Mesenchymal stem cell (in vitro differentiated cells and primary cell): ENCODE results near the gene CRADD.
A peak's percentile ranks its signal among the peaks of the same experiment; 100 is the strongest.

ENCODE experiments used
- DNase-seq: peaks from one replicate; pipeline ENCODE4 v3.0.0-alpha.2; 2013
- H2AFZ ChIP-seq: one replicate; pipeline ENCODE4 v1.6.1; 2013; ENCODE audit warnings: low read depth, mild to moderate bottlenecking, control low read depth, inconsistent platforms, low read length, moderate library complexity
- H2AK5ac ChIP-seq: 2 replicates; pipeline ENCODE4 v1.6.1; 2013; ENCODE audit warnings: low read length, moderate library complexity, mild to moderate bottlenecking, inconsistent platforms; ENCODE audit not compliant: severe bottlenecking
- H2BK120ac ChIP-seq: one replicate; pipeline ENCODE4 v1.6.1; 2013; ENCODE audit warnings: low read depth, mild to moderate bottlenecking, inconsistent platforms, low read length, moderate library complexity
- H2BK12ac ChIP-seq, 2 experiments: one replicate each; pipeline ENCODE4 v1.6.1; 2013; ENCODE audit warnings: inconsistent platforms in 2 of 2, low read length in 2 of 2, mild to moderate bottlenecking in 2 of 2, moderate library complexity in 2 of 2, control low read depth in 1 of 2
- H2BK15ac ChIP-seq: one replicate; pipeline ENCODE4 v1.6.1; 2013; ENCODE audit warnings: mild to moderate bottlenecking, low read depth, inconsistent platforms; ENCODE audit not compliant: poor library complexity, severe bottlenecking
- H2BK5ac ChIP-seq: 2 replicates; pipeline ENCODE4 v1.6.1; 2013; ENCODE audit warnings: low read depth, mild to moderate bottlenecking, low read length, control low read depth, inconsistent platforms; ENCODE audit not compliant: poor library complexity, severe bottlenecking
- H3K14ac ChIP-seq, 2 experiments: one replicate each; pipeline ENCODE4 v1.6.1; 2013; ENCODE audit warnings: inconsistent platforms in 2 of 2, low read length in 2 of 2, control low read depth in 1 of 2, mild to moderate bottlenecking in 1 of 2, moderate library complexity in 1 of 2
- H3K18ac ChIP-seq, 2 experiments: one replicate each; pipeline ENCODE4 v1.6.1; 2013; ENCODE audit warnings: inconsistent platforms in 2 of 2, low read length in 2 of 2, control low read depth in 1 of 2, low read depth in 1 of 2, mild to moderate bottlenecking in 1 of 2
- H3K23ac ChIP-seq, 2 experiments: one replicate each; pipeline ENCODE4 v1.6.1; 2013; ENCODE audit warnings: inconsistent platforms in 2 of 2, low read length in 2 of 2, mild to moderate bottlenecking in 2 of 2, moderate library complexity in 2 of 2, control low read depth in 1 of 2
- H3K27ac ChIP-seq: 2 replicates; pipeline ENCODE4 v1.5.1; 2013; ENCODE audit warnings: mild to moderate bottlenecking, moderate library complexity, low read length, control low read depth, inconsistent platforms; ENCODE audit not compliant: poor library complexity, severe bottlenecking
- H3K27me3 ChIP-seq, 2 experiments: 2 replicates each; pipeline versions ENCODE4 v1.6.1 to v1.7.0; 2013; ENCODE audit warnings: low read length in 2 of 2, mild to moderate bottlenecking in 2 of 2, moderate library complexity in 2 of 2, control low read depth in 1 of 2, inconsistent platforms in 1 of 2; ENCODE audit not compliant: control insufficient read depth in 1 of 2, insufficient read depth in 1 of 2
- H3K36me3 ChIP-seq, 2 experiments: 2 replicates each; pipeline versions ENCODE4 v1.6.1 to v1.7.0; 2013; ENCODE audit warnings: low read length in 2 of 2, control low read depth in 1 of 2, inconsistent platforms in 1 of 2, low read depth in 1 of 2, mild to moderate bottlenecking in 1 of 2; ENCODE audit not compliant: insufficient read depth in 2 of 2, control insufficient read depth in 1 of 2
- H3K4ac ChIP-seq, 2 experiments: one replicate each; pipeline ENCODE4 v1.6.1; 2013; ENCODE audit warnings: inconsistent platforms in 2 of 2, low read length in 2 of 2, mild to moderate bottlenecking in 2 of 2, moderate library complexity in 2 of 2, control low read depth in 1 of 2, low read depth in 1 of 2
- H3K4me1 ChIP-seq: 2 replicates; pipeline ENCODE4 v1.6.1; 2013; ENCODE audit warnings: low read depth, low read length, control low read depth; ENCODE audit not compliant: control insufficient read depth, insufficient read depth
- H3K4me2 ChIP-seq: 2 replicates; pipeline ENCODE4 v1.6.1; 2013; ENCODE audit warnings: low read length, mild to moderate bottlenecking, inconsistent platforms; ENCODE audit not compliant: poor library complexity, severe bottlenecking
- H3K4me3 ChIP-seq, 2 experiments: 2 replicates each; pipeline versions ENCODE4 v1.5.1 to v1.7.0; 2013; ENCODE audit warnings: low read length in 2 of 2, mild to moderate bottlenecking in 2 of 2, control low read depth in 1 of 2, low read depth in 1 of 2; ENCODE audit not compliant: insufficient read depth in 1 of 2
- H3K79me1 ChIP-seq: replicated peaks from 2 replicates; pipeline ENCODE4 v1.6.1; 2013; ENCODE audit warnings: mild to moderate bottlenecking, control low read depth, low read length, inconsistent platforms; ENCODE audit not compliant: poor library complexity, severe bottlenecking
- H3K9ac ChIP-seq: 2 replicates; pipeline ENCODE4 v1.7.0; 2013; ENCODE audit warnings: mild to moderate bottlenecking, low read length, moderate library complexity
- H3K9me3 ChIP-seq: 2 replicates; pipeline ENCODE4 v1.7.0; 2013; ENCODE audit warnings: mild to moderate bottlenecking, low read length; ENCODE audit not compliant: control insufficient read depth
- H4K8ac ChIP-seq: one replicate; pipeline ENCODE4 v1.6.1; 2013; ENCODE audit warnings: inconsistent platforms, mild to moderate bottlenecking, low read length, moderate library complexity
- H4K91ac ChIP-seq: one replicate; pipeline ENCODE4 v1.6.1; 2013; ENCODE audit warnings: mild to moderate bottlenecking, low read length, inconsistent platforms
- WGBS: methylation state at CpG from one replicate; pipeline ENCODE4 v1.1.7; 2013; ENCODE audit warnings: mixed read lengths; 5-methylcytosine and 5-hydroxymethylcytosine counted together

CRADD gene

GRCh38 chr12:93892423-93893268 lies 215.5 kb downstream of the CRADD start:
- H4K91ac ChIP-seq, result no peak overlapping the region
- H3K18ac ChIP-seq, result no peak overlapping the region
- no peaks in the 10 kb centered on the region for H3K36me3 ChIP-seq
- 82% methylated on average over 11 of the region's 14 CpGs for WGBS
- H3K9ac ChIP-seq, result no peak overlapping the region
- H2BK15ac ChIP-seq, result no peak overlapping the region
- no peak overlapping the region for H2AFZ ChIP-seq
- no peak overlapping the region for H3K4ac ChIP-seq
- H2BK120ac ChIP-seq, result no peak overlapping the region
- H3K4me1 ChIP-seq, result peaks cover 3% of the 10 kb centered on the region
- peak overlapping the region in 1 of 2 experiments; percentile 24 for H2BK12ac ChIP-seq
- no peak overlapping the region for H2AK5ac ChIP-seq
- H4K8ac ChIP-seq, result no peak overlapping the region
- no peak overlapping the region for H3K27ac ChIP-seq
- no peak overlapping the region for H2BK5ac ChIP-seq
- peaks cover 0 to 31% of the 10 kb centered on the region in 2 experiments for H3K27me3 ChIP-seq
- H3K4me3 ChIP-seq, result no peak overlapping the region
- no peak overlapping the region for H3K23ac ChIP-seq
- no peaks in the 10 kb centered on the region for H3K79me1 ChIP-seq
- no peak overlapping the region for H3K4me2 ChIP-seq
- no peak for DNase-seq
- H3K14ac ChIP-seq, result no peak overlapping the region
- H3K9me3 ChIP-seq, result no peaks in the 10 kb centered on the region

- peak overlapping the region in 1 of 2 experiments; percentile 21 for H3K4me3 ChIP-seq
- peaks cover 3% of the 10 kb centered on the region for H3K4me1 ChIP-seq
- H3K9me3 ChIP-seq, result no peaks in the 10 kb centered on the region
- no peak overlapping the region for H3K18ac ChIP-seq
- H2BK120ac ChIP-seq, result no peak overlapping the region
- no peak overlapping the region for H3K14ac ChIP-seq
- H3K4ac ChIP-seq, result no peak overlapping the region
- H2BK15ac ChIP-seq, result no peak overlapping the region
- no peak overlapping the region for H3K4me2 ChIP-seq
- H2AK5ac ChIP-seq, result no peak overlapping the region
- H3K9ac ChIP-seq, result peak overlapping the region; percentile 0
- no peak for DNase-seq
- no peak overlapping the region for H3K23ac ChIP-seq
- H3K79me1 ChIP-seq, result no peaks in the 10 kb centered on the region
- H4K91ac ChIP-seq, result no peak overlapping the region
- WGBS, result 90% methylated on average over 17 of the region's 17 CpGs
- no peaks in the 10 kb centered on the region for H3K36me3 ChIP-seq
- no peak overlapping the region for H2AFZ ChIP-seq
- no peak overlapping the region for H2BK5ac ChIP-seq
- H4K8ac ChIP-seq, result no peak overlapping the region
- H2BK12ac ChIP-seq, result no peak overlapping the region
- H3K27me3 ChIP-seq, result peaks cover 0 to 17% of the 10 kb centered on the region in 2 experiments
- no peak overlapping the region for H3K27ac ChIP-seq
These were observed 217.4 kb downstream of the CRADD start for GRCh38 chr12:93894391-93895088.

GRCh38 chr12:93895089-93895445 lies 217.9 kb downstream of the CRADD start:
- Histone ChIP-seq H3K23ac (no peak overlapping the region), H2BK5ac (no peak overlapping the region), H3K9ac (peak overlapping the region; percentile 0), H3K27me3 (peaks cover 0 to 16% of the 10 kb centered on the region in 2 experiments), H3K18ac (no peak overlapping the region), H3K14ac (no peak overlapping the region), H2BK12ac (no peak overlapping the region), H3K79me1 (no peaks in the 10 kb centered on the region), H3K4me3 (no peak overlapping the region), H2BK120ac (no peak overlapping the region), H3K27ac (no peak overlapping the region), H4K8ac (no peak overlapping the region), H3K9me3 (no peaks in the 10 kb centered on the region), H4K91ac (no peak overlapping the region), H3K4me2 (no peak overlapping the region), H2AK5ac (no peak overlapping the region), H3K36me3 (no peaks in the 10 kb centered on the region), H2AFZ (no peak overlapping the region), H3K4ac (no peak overlapping the region), H3K4me1 (peaks cover 3% of the 10 kb centered on the region), H2BK15ac (no peak overlapping the region)
- 77% methylated on average over 5 of the region's 6 CpGs for WGBS
- no peak for DNase-seq

GRCh38 chr12:93896427-93896826 lies 219.3 kb downstream of the CRADD start:
- no peak overlapping the region for H2BK12ac ChIP-seq
- H3K18ac ChIP-seq, result no peak overlapping the region
- no peak overlapping the region for H4K8ac ChIP-seq
- H3K4me2 ChIP-seq, result no peak overlapping the region
- H2AFZ ChIP-seq, result no peak overlapping the region
- no peak overlapping the region for H4K91ac ChIP-seq
- no peaks in the 10 kb centered on the region for H3K9me3 ChIP-seq
- no peak overlapping the region for H3K9ac ChIP-seq
- no peak overlapping the region for H3K23ac ChIP-seq
- peaks cover 3% of the 10 kb centered on the region for H3K4me1 ChIP-seq
- H3K14ac ChIP-seq, result no peak overlapping the region
- no peak overlapping the region for H3K4ac ChIP-seq
- no peak for DNase-seq
- H2AK5ac ChIP-seq, result no peak overlapping the region
- H3K36me3 ChIP-seq, result no peaks in the 10 kb centered on the region
- no peak overlapping the region for H2BK5ac ChIP-seq
- H3K79me1 ChIP-seq, result no peaks in the 10 kb centered on the region
- no peak overlapping the region for H3K27ac ChIP-seq
- H2BK15ac ChIP-seq, result no peak overlapping the region
- no peak overlapping the region for H2BK120ac ChIP-seq
- WGBS, result 97% methylated on average over 1 of the region's 1 CpG
- peaks cover 0 to 14% of the 10 kb centered on the region in 2 experiments for H3K27me3 ChIP-seq
- H3K4me3 ChIP-seq, result no peak overlapping the region
